ENCODE data around the gene NAT9.

Gene NAT9

DNA sequence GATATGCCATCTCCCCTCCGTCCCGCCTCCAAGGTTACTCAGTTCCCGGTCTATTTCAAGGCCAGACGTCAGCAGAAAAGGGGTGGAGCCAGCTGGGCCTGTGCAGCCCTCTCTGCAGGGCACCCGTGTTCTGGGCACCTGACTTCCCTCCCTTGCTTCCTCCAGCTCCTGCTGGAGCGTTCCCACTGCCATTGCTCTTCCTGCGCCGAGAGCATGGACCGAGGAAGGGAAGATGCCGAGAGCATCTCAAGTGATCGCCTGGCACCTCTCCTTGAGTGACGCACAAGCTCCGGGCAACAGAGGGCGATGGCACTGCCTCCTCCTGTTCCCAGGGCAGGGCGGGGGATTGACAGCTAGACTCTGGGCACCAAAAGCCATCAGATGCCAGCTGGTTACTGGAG lies 29.4 kb upstream of the NAT9 start:
- no peak for DNase-seq

DNA sequence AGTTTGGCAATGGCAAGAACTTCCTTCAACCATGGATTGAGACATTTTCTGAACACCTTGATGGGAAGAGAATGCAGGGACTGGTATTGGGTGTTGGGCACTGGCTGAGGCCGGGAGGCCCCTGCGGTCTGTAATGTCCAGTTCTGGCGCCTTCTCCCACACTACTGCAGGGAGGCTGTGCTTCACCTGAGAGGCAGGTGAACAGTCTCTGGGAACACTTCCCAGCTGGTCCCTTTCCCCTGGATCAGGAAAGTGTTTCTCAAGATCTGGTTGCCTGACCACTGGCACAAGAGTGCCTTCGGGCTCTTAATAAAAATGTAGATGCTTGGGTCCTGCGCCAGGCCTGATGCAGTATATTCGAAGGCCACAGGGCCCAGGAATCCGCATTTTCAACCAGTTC lies 28.5 kb upstream of the NAT9 start:
- no peak for DNase-seq

DNA sequence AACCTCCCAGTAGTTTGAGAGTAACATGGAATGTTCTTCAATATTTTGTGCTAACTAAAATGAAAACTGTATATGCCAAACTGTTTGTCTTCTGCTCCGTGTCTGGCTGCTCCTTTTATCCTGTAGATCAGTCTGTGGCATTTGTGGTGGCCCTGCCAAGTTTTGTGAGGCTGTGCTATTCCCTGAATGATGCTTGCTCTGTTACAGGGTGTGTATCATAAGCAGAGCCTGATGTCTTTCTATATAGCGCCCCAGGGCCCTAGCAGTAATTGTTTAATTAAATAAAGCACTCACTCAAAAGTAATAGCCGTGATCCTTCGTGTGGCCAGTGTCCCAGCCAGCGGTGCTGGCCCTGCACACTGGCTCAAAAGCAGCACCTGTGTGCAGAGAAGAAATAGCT lies 27.8 kb upstream of the NAT9 start:
- no peak for DNase-seq

GRCh38 chr17:74803388-74803930 lies 27.3 kb upstream of the NAT9 start:
- DNase-seq, result no peak

DNA sequence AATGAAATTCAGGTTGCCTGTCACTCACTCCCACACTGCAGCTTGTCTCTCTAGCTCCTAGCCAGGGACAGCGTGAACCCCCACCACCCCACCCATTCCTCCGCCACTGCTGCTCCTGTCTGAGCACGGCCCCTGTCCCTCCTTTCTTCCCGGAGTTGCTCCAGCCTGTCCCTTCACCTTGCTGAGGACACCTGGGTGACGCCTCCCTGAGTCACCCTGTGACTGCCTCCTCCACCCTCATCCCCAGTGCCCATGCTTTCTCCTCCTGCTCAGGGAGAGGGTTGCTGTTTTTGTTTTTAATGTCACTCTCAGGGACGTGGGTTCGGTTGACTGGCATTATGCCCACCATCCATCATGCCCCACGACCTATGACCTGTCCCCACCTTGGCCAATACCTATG lies 25.8 kb upstream of the NAT9 start:
- no peak for DNase-seq

GRCh38 chr17:74800531-74800930 lies 24.4 kb upstream of the NAT9 start:
- DNase-seq, result no peak

- DNase-seq, result no peak
Measured at GRCh38 chr17:74799097-74799496, 23.0 kb upstream of the NAT9 start.

- no peak for DNase-seq
Measured at GRCh38 chr17:74798239-74798707, 22.1 kb upstream of the NAT9 start.

DNA sequence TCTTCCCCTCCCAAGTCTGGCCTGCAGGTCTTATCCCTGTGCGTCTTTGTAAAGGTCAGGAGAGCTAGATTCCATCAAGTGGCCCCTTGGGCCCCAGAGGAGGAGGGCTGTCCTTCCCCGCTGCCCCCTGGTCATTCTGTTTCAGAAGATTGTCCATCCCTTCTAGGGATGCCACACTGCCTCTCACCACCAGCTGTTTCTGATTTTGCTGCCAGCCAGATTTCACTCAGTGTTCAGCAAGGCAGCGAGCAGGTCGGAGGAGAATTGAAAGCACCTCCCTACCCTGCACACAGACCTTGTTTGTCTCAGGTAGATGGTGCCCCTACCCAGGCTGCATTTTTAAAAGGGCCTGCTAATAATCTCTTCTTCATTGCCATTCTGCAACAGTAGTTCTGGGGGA lies 21.7 kb upstream of the NAT9 start:
- DNase-seq, result no peak

DNA sequence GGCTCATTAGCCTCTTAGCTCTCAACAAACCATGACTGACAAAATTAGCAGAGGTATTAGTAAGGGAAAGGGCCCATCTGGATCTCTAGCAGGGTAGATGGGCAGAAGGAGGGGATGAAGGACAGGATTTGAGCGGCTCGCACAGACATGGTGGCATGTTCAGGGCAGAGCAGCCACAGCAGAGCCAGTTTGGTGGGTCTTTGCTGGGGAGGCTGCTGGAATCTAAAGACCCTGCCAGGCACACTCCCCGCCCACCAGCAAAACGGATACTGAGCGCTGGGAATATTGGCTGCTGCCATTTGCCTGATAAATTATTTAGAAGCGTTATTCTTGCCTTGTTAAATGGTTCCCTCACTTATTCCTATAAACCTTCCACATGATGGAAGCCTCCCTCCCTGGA lies 20.7 kb upstream of the NAT9 start:
- no peak for DNase-seq

- DNase-seq, result no peak
Measured at GRCh38 chr17:74796211-74796610, 20.1 kb upstream of the NAT9 start.

DNA sequence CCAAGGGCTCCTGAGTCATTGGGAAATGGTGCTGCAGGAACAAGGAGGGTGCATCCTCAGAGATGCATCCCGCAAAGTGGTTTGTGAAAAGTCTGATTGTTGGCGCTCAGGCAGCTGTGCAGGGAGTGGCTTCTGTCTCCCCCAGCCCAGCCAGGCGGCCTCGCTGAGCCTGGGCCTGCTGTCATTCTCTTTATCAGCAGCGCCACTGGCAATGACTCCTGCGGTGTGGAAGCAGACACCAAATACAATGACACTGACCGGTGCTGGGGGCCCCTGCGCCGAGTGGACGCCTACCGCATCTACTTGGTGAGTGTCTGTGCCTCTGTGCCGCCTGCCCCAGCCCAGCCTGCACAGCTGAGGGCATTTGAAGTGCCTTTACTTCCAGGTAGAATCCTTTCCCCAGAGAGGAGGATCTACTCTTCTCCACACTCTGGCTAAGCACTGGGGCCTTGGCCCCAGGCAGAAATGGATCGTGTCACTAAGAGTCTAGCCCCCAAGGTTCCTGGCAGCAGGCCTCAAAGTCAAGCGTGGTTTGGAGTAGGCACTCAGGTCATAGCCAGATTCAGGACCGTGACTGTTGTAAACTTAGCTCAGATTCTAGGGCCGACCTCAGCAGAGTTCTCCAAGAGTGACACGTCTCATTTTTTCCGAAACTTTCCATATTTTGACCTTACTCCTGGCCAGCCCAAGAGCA lies 19.3 kb upstream of the NAT9 start:
- no peak for DNase-seq

- DNase-seq, result no peak
Measured at GRCh38 chr17:74792586-74793105, 16.5 kb upstream of the NAT9 start.

GRCh38 chr17:74790161-74791058 lies 14.3 kb upstream of the NAT9 start:
- no peak for DNase-seq

DNA sequence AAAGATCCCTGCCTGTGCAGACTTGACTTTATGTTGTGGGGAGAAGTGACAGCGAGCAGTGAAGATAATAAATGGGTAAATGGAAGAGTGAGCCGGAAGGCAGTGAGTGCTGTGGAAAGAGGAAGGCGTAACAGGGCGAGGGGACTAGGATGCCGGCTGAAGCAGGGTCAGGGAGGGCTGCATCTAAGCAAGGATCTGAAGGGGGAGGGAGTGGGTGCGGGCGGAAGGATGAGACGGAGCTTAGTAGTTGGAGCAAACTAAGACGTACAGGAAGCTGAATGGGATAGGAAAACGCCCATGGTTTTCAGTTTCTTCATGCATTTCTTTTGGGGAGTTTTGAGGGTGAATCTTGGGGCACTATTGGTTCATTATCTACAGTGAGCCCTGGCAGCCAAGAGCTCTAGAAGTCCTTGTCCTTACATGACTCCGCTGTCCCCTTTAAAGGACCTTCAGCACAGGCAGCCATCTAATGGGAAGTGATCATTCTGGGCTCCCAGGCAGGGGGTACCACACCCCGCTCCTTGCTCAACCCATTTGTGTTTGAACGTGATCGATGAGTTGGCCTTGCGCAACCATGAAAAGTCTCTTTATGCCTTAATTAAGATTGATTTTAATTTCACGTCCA lies 10.4 kb upstream of the NAT9 start:
- no peak for DNase-seq

GRCh38 chr17:74785981-74786360 lies 9.8 kb upstream of the NAT9 start:
- no peak for DNase-seq

GRCh38 chr17:74785096-74785980 lies 9.2 kb upstream of the NAT9 start:
- no peak for DNase-seq

- DNase-seq, result no peak
Measured at GRCh38 chr17:74784125-74784810, 8.1 kb upstream of the NAT9 start.

GRCh38 chr17:74782571-74782970 lies 6.4 kb upstream of the NAT9 start:
- DNase-seq, result no peak

GRCh38 chr17:74780443-74781238 lies 4.5 kb upstream of the NAT9 start:
- no peak for DNase-seq

GRCh38 chr17:74779948-74780400 lies 3.8 kb upstream of the NAT9 start:
- DNase-seq, result peak; percentile 32
